Ectodermal cell (in vitro differentiated cells): ENCODE measurements around the gene CPA5.
"Not testable (repeated sequence)": the region's sequence is repeated elsewhere in the genome, so short reads cannot be mapped to it uniquely, and the experiment has no call there.

Source experiments
- H3K27ac ChIP-seq: 2 replicates; pipeline ENCODE4 v1.7.0; 2013; ENCODE audit warnings: mild to moderate bottlenecking, low read depth, low read length; ENCODE audit not compliant: insufficient read depth, poor library complexity, severe bottlenecking
- H3K27me3 ChIP-seq: 2 replicates; pipeline ENCODE4 v1.7.0; 2013; ENCODE audit warnings: mild to moderate bottlenecking, low read length; ENCODE audit not compliant: insufficient read depth, control insufficient read depth, poor library complexity, severe bottlenecking
- H3K36me3 ChIP-seq: one replicate; pipeline ENCODE4 v1.7.0; 2013; ENCODE audit warnings: low read length; ENCODE audit not compliant: control insufficient read depth, insufficient read depth
- H3K4me1 ChIP-seq: one replicate; pipeline ENCODE4 v1.7.0; 2013; ENCODE audit warnings: low read length; ENCODE audit not compliant: control insufficient read depth, insufficient read depth
- H3K4me3 ChIP-seq: 2 replicates; pipeline ENCODE4 v1.7.0; 2013; ENCODE audit warnings: low read depth, low read length, control low read depth; ENCODE audit not compliant: insufficient read depth
- H3K9me3 ChIP-seq: 2 replicates; pipeline ENCODE4 v1.7.0; 2013; ENCODE audit warnings: mild to moderate bottlenecking, low read length, moderate library complexity; ENCODE audit not compliant: control insufficient read depth
- WGBS, 2 experiments: methylation state at CpG; one replicate each; pipeline ENCODE4 v1.1.7; 2013; ENCODE audit warnings: missing lambda C conversion rate in 2 of 2; 5-methylcytosine and 5-hydroxymethylcytosine counted together

Gene CPA5

DNA sequence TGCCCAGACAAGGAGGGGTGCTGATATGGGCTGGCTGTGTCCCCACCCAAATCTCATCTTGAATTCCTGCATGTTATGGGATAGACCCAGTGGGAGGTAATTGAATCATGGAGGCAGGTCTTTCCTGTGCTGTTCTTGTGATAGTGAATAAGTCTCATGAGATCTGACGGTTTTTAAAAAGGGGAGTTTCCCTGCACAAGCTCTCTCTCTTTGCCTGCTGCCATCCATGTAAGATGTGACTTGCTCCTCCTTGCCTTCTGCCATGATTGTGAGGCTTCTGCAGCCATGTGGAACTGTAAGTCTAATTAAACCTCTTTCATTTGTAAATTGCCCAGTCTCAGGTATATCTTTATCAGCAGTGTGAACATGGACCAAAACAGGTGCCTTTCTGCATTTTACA is 31.8 kb downstream of the CPA5 start:
- H3K36me3 ChIP-seq, H3K27ac ChIP-seq, H3K9me3 ChIP-seq, H3K4me3 ChIP-seq, H3K27me3 ChIP-seq: not testable (repeated sequence)
- WGBS, 2 experiments, result 58 to 76% methylated on average over 1 of the region's 1 CpG
- peaks cover 31% of the 10 kb centered on the region for H3K4me1 ChIP-seq

DNA sequence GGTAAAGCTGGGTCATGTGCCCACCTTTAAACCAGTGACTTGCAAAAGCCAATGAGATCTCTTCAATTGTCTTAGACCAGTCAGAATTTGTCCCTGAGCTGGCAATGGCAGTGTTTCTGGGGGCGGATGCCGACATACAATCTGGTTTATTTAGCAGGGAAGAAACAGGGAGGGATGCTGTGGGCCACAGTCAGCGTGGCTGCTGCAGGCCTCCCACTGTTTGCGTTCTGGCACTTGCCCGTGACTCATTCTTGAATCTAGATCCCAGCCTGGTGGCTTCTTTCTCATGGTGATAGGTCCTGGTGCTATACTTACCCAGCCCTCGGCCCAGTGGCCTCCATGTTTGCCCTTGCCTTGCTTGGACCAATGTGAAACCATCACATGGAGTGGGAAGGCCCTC is 32.6 kb downstream of the CPA5 start:
- no peak overlapping the region for H3K27ac ChIP-seq
- H3K27me3 ChIP-seq, result no peaks in the 10 kb centered on the region
- no peak overlapping the region for H3K4me3 ChIP-seq
- no peaks in the 10 kb centered on the region for H3K36me3 ChIP-seq
- 83 to 87% methylated on average over 6 of the region's 6 CpGs for WGBS, 2 experiments
- no peaks in the 10 kb centered on the region for H3K9me3 ChIP-seq
- peaks cover 31% of the 10 kb centered on the region for H3K4me1 ChIP-seq

DNA sequence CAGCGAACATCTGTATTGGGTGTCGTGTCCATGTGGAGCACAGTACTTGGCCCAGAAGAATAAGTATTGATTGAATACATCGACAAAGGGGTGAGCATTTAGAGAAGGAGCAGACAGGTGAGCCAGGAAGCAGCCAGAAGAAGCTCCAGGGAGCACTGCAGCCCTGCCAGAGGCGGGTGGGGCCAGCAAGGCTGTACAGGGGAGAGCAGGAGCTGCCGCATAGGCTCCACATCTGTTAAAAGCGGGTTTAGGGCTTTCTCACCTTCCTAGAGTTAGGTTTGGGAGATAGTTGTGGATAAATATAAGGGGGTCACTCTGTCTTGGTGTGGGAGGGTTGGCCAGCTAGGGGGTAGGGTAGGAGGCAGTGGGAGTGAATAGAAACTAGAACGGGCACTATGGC is 34.4 kb downstream of the CPA5 start:
- peaks cover 16% of the 10 kb centered on the region for H3K4me1 ChIP-seq
- no peaks in the 10 kb centered on the region for H3K27me3 ChIP-seq
- H3K9me3 ChIP-seq, result no peaks in the 10 kb centered on the region
- 93 to 95% methylated on average over 7 of the region's 7 CpGs for WGBS, 2 experiments
- no peaks in the 10 kb centered on the region for H3K36me3 ChIP-seq
- H3K4me3 ChIP-seq, result no peak overlapping the region
- H3K27ac ChIP-seq, result no peak overlapping the region

DNA sequence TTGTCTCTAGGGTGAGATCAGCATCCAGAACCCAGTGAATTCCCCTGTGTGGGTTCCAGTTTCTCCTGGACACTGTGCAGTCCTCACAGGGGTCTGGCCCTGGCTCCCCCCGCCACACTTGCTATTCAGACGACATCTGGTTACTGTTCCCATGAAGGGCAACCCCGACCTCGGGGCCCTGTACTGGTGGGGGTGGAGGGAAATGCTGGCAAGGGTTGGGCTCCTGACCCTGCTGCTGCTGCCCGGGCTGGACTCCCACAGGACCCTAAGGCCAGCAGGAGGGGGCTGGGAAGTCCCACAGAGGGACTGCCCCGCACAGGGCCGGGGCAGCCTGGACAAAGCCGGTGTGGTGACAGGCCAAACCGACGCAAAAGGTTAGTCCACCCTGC is 34.9 kb downstream of the CPA5 start:
- H3K4me3 ChIP-seq, result no peak overlapping the region
- H3K27me3 ChIP-seq, result no peaks in the 10 kb centered on the region
- 87 to 92% methylated on average over 10 of the region's 10 CpGs for WGBS, 2 experiments
- H3K4me1 ChIP-seq, result peaks cover 13% of the 10 kb centered on the region
- no peak overlapping the region for H3K27ac ChIP-seq
- no peaks in the 10 kb centered on the region for H3K9me3 ChIP-seq
- no peaks in the 10 kb centered on the region for H3K36me3 ChIP-seq

DNA sequence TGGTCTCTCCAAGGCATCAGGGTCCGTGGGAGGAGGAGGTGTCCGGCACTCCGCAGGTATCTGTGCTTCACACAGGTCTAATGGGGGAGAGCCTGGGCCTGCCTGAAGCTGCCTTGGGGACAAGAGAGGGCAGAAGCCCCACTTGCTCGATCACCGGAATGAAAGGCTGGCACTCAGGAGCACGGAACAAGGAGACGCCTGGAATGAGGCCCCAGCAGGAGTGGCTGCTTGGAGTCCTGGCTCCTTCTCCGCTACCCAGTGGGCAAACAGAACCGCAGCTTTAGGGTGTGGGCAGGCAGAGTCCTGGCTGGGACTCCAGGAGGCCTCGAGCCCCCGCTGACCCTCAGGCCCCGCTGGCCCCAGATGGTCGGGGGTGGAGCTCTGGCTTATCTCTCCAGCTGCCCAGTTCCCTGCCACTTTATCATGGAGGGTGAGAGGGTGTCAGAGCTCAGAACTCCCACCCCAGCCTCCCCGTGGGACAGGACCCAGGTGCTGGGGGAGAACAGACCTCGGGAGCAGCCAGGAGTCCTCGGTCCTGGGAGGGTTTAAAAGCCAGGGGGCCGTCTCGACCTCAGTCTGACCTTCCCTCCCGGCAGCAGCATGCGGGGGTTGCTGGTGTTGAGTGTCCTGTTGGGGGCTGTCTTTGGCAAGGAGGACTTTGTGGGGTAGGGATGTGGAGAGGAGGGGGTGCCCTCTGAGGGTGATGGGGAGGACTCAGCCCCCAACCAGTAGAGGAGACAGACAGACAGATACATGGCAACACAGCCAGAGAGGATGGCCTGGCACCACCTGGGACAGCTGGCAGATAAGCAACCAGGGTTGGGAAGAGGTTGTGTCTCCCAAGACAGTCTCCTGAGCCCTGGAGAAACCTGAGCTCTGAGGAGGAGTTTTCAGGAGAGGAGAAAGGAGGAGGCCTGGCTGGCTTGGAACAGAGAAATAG is 35.6 kb downstream of the CPA5 start, which contains the start of gene CPA1:
Gene CPA1 (plus strand): TSS at position 574 of the 940 bp plus-strand sequence. CDS start 27 bp downstream, at position 601.
- H3K9me3 ChIP-seq, result no peaks in the 10 kb centered on the region
- H3K4me1 ChIP-seq, result peaks cover 13% of the 10 kb centered on the region
- no peak within 1 kb of the TSS for H3K27ac ChIP-seq
- WGBS, 2 experiments, result 72 to 80% methylated on average over 20 of the region's 20 CpGs
- no peaks in the 10 kb centered on the region for H3K27me3 ChIP-seq
- H3K4me3 ChIP-seq, result no peak within 1 kb of the TSS
- H3K36me3 ChIP-seq, result no peaks in the 10 kb centered on the region

DNA sequence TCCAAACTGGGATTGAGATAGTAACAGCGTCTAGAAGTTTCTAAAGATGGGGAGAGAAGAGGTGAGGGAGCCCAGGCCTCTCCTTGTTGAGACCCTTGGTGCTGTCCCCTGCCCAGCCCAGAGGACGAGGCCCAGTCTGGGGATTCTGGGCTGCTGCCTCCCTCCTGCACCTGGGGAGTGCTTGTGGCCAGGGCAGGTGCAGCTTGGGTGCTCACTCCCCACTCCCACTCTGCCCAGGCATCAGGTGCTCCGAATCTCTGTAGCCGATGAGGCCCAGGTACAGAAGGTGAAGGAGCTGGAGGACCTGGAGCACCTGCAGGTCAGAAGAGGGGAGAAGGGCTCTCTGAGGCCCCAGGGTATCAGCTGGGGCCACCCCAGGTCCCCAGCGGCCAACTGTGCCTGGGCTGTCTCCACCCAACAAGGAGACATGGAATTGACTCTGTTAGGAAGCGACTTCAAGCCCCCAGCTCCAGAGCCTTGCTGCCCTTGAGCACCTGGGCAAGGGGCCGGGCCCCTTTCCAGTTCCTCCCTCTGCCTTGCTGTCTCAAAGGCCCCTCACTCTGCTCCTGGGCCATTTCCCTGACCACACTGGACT is 36.3 kb downstream of the CPA5 start:
- 93 to 96% methylated on average over 7 of the region's 7 CpGs for WGBS, 2 experiments

DNA sequence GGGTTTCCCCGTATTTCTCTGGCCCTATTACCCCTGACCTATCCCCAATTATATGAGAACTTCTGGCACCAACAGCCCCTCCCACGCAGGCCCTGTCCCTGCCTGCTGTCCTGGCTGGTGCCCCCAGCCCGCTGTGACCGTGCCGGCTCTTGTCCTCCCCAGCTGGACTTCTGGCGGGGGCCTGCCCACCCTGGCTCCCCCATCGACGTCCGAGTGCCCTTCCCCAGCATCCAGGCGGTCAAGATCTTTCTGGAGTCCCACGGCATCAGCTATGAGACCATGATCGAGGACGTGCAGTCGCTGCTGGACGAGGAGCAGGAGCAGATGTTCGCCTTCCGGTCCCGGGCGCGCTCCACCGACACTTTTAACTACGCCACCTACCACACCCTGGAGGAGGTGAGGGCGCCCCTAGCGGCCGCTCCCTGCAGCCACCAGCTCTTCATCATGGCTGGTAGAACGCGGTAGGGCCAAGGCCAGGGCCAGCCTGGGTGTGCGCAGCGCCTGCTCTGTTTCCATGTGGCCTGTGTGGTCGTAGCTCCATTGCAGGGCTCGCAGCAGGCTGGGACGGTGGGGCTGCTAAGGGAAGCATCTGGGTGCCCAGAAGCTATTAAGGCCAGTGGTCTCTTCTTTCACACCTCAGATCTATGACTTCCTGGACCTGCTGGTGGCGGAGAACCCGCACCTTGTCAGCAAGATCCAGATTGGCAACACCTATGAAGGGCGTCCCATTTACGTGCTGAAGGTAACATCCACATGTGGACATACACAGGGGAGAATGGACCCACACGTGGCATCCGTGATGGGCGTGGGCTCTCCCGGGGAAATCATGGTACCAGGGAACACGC is 37.1 kb downstream of the CPA5 start:
- H3K4me1 ChIP-seq, result peaks cover 13% of the 10 kb centered on the region
- no peaks in the 10 kb centered on the region for H3K27me3 ChIP-seq
- no peaks in the 10 kb centered on the region for H3K36me3 ChIP-seq
- 95% methylated on average over 41 of the region's 41 CpGs for WGBS, 2 experiments
- H3K4me3 ChIP-seq, result no peak overlapping the region
- H3K9me3 ChIP-seq, result no peaks in the 10 kb centered on the region
- H3K27ac ChIP-seq, result no peak overlapping the region

More for the DNA sequence above, 36.3 kb downstream of the CPA5 start:
- Histone ChIP-seq H3K4me3 (no peak overlapping the region), H3K36me3 (no peaks in the 10 kb centered on the region), H3K4me1 (peaks cover 13% of the 10 kb centered on the region), H3K27me3 (no peaks in the 10 kb centered on the region), H3K9me3 (no peaks in the 10 kb centered on the region), H3K27ac (no peak overlapping the region)

DNA sequence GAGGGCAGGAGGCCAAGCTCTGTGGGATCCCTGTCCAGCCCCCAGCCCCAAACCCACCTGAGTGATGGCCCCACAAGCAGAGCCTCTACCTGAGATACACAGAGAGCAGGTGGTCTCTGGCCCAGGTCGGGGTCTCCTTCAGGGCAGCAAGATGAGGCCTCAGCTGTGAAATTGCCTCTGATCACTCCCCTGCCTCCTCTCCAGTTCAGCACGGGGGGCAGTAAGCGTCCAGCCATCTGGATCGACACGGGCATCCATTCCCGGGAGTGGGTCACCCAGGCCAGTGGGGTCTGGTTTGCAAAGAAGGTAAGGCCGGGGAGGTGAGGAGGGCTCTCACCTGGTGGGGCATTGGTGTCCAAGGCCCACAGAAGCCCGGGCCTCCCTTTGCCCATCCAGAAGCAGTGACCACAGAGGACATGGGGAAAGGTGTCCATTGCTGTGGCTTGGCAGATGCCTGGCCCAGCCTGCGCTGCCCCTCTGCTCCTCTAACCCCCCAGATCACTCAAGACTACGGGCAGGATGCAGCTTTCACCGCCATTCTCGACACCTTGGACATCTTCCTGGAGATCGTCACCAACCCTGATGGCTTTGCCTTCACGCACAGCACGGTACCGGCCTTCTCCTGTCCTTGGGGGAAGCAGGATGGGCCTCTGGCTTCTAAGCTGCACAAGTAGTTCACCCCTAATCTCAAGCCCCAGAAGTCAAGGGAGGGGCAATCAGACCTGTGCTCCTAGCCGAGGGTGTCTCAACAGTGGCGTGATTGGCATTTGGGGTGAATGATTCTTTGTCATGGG is 38.8 kb downstream of the CPA5 start:
- H3K4me3 ChIP-seq, result no peak overlapping the region
- no peaks in the 10 kb centered on the region for H3K27me3 ChIP-seq
- H3K9me3 ChIP-seq, result no peaks in the 10 kb centered on the region
- WGBS, 2 experiments, result 92 to 96% methylated on average over 18 of the region's 18 CpGs
- H3K36me3 ChIP-seq, result no peaks in the 10 kb centered on the region
- no peak overlapping the region for H3K27ac ChIP-seq
- H3K4me1 ChIP-seq, result peaks cover 17% of the 10 kb centered on the region

DNA sequence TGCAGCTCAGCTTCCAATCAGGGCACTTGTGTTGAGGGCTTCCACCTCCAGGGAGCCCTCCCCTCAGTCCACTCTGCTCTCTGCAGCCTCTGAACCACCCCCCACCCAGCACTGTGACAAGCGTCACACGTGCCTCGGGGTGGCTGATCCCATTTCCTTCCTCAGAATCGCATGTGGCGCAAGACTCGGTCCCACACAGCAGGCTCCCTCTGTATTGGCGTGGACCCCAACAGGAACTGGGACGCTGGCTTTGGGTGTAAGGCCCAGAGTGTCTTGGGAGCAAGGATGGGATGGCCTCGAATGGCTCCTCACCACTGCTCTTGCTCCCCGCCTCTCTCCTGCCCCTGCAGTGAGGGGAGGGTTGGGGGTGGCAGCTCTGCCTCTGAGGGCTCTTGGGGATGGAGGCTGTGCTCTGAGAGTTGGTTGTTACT is 39.8 kb downstream of the CPA5 start:
- Histone ChIP-seq H3K27ac (no peak overlapping the region), H3K4me1 (peaks cover 17% of the 10 kb centered on the region), H3K36me3 (no peaks in the 10 kb centered on the region), H3K27me3 (no peaks in the 10 kb centered on the region), H3K4me3 (no peak overlapping the region), H3K9me3 (no peaks in the 10 kb centered on the region)
- WGBS, 2 experiments, result 93 to 94% methylated on average over 10 of the region's 10 CpGs
